AG10803 (cell line): ENCODE data around the gene PGK1.
A peak's percentile ranks its signal among the peaks of the same experiment; 100 is the strongest.

Experiments used
- DNase-seq: peaks from one replicate; pipeline ENCODE4 v3.0.0; 2010; ENCODE audit warnings: low read depth
- H3K4me3 ChIP-seq: 2 replicates; pipeline ENCODE4 v1.5.1; 2011; ENCODE audit warnings: mild to moderate bottlenecking, low read length, control low read depth
- TF ChIP-seq, protein P1 (sequence below): conservative IDR thresholded peaks from 2 replicates; pipeline ENCODE4 v1.5.1; 2011; ENCODE audit warnings: mild to moderate bottlenecking, low read length, control low read depth, inconsistent platforms

PGK1 gene

DNA sequence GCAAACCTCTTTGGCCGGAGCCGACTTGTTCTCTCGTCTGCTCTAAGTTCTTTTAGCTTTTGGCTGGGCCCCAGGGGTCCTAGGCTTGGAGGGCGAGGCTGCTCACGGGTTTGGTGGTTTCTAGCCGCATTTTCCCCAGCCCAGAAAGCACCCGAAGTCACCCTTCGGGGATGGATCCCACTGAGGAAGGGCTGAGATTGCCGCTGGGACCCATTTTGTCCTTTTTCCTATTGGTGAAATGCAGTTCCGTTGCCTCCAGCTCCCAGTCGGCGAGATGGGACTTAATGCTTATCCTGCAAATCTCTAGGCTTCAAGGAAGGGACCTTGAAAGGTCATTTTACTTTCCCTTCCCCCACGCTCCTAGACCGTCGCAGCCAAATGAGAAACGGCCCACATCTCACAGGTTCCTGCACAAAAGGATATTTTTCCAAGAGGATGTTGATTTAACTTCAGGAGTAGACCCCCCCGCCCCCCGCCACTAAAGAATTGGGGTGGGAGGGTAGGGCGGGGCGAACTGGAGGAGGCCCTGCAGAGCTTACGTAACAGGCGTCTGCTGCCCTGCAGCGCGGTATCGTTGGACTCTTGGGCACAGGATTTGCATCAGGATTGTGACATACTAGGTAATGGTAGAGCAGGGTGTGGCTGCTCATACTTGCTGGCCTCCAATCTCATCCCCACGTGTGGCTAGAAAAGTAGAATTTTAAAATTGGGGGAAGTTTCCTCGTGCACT, 564 bp downstream of the PGK1 start:
- DNase-seq = peak; percentile 64
- TF ChIP-seq, protein P1, sequence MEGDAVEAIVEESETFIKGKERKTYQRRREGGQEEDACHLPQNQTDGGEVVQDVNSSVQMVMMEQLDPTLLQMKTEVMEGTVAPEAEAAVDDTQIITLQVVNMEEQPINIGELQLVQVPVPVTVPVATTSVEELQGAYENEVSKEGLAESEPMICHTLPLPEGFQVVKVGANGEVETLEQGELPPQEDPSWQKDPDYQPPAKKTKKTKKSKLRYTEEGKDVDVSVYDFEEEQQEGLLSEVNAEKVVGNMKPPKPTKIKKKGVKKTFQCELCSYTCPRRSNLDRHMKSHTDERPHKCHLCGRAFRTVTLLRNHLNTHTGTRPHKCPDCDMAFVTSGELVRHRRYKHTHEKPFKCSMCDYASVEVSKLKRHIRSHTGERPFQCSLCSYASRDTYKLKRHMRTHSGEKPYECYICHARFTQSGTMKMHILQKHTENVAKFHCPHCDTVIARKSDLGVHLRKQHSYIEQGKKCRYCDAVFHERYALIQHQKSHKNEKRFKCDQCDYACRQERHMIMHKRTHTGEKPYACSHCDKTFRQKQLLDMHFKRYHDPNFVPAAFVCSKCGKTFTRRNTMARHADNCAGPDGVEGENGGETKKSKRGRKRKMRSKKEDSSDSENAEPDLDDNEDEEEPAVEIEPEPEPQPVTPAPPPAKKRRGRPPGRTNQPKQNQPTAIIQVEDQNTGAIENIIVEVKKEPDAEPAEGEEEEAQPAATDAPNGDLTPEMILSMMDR = no peak
- peak overlapping the region; percentile 66 for H3K4me3 ChIP-seq

- no peak for DNase-seq
- H3K4me3 ChIP-seq = peak overlapping the region; percentile 66
- TF ChIP-seq, protein P1 = no peak
These were observed 2.0 kb downstream of the PGK1 start for GRCh38 chrX:78105944-78106650.

DNA sequence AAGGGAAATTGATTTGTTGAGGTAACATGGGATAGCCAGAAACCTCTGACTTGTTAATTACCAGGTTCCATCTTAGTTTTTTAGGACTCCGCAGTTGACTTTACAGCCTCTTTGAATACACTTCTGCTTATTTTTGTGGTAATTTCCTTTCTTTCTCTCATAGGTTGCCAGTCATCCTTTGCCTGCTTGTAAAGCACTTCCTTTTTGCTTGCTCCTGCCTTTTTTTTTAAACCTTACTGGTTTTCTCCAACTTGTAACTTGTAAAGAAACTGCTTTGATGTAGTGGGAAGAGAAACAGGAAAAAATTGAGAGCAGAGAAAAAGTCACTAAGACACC, 2.6 kb downstream of the PGK1 start:
- TF ChIP-seq, protein P1 = no peak
- peak overlapping the region; percentile 66 for H3K4me3 ChIP-seq
- no peak for DNase-seq

GRCh38 chrX:78109458-78109857, 5.4 kb downstream of the PGK1 start:
- no peak overlapping the region for H3K4me3 ChIP-seq
- DNase-seq = no peak
- TF ChIP-seq, protein P1 = no peak

DNA sequence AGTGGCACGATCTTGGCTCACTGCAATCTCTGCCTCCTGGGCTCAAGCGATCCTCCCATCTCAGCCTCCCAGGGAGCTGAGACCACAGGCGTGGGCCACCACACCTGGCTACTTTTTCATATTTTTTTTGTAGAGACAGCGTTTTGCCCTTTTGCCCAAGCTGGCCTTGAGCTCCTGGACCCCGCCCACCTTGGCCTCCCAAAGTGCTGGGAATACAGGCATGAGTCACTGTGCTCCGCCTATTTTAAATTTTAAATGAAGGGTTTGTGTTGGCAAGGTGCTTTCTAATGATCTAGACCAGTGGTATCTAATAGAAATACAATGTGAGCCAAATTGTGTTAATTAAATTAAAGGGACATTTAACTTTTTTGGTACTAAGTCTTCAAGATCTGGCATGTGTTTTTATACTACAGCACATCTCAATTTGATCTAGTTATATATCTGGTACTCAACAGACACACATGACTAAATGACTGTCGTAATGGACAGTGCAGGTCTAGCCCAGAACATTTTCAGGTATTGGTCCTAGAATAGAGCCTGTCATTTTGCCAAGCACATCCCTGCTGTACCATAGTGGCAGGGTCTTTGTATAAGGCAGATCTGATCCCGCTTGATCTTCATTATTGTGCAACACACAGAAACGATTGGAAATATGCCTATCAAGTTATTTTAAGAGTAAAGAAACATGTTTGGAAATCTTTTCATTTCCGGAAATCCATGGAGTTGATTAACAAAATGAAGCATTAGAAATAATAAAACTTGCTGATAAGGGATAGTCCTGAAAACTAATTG, 7.3 kb downstream of the PGK1 start:
- DNase-seq = no peak
- TF ChIP-seq, protein P1 = no peak
- H3K4me3 ChIP-seq = no peak overlapping the region

DNA sequence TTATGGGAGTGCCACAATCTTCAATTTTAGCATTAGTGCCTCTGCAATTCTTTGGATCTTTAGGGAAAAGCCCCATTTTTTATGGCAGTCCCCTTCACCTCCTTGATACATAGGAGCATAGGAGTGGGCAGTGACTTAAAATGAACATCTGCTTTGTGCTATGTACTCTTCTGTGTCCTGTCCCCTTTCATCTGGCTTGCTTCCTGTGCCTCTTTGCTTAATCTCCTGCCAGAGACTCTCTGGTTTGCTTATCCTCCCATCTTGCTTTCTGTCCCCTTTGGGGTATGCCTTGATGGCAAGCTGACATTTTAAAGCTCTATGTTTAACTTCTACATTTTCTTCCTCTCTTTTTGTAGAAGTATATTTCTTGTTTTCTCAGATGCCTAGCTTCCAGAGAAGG, 12.3 kb downstream of the PGK1 start:
- no peak for DNase-seq
- H3K4me3 ChIP-seq = no peak overlapping the region
- TF ChIP-seq, protein P1 = no peak
